ENCODE data around the gene SH2D3C. TPM values are rescaled to one million over a fixed set of nuclear protein-coding genes. Genes with fewer than 3 reads are reported as not detected.

SH2D3C gene
- total and polyA plus RNA-seq, 2 of the 8 experiments (the other 6 are each of a cell fraction or from before 2014, with no cell fraction given): 6.4 to 8.1 TPM

DNA sequence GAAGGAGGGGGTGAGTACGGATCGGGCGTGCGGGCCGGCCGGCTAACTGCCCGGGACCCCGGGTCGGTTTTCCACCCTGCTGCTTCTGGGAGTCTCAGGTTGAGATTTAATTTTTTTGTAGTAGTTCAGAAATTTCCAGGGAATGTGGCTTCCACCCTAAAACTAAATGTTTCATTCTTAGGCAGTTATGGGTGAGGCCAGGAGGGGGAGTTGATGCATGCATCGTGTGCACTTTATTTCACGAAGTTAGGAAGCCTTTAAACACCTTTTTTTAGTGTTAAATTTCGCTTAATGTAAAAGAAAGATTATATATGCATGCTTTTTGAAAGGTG is 8.3 kb upstream of the SH2D3C start:
- no peak for FAIRE-seq
- peak overlapping the region; percentile 71 to 100 (median 92) for H3K4me3 ChIP-seq (ENCODE audit: extremely low read depth in 1 of 4, insufficient read depth in 2 of 4, low read depth in 3 of 4, low read length in 4 of 4)
- no peak overlapping the region for H3K56ac ChIP-seq (replicated peaks; ENCODE audit: insufficient read length, low read depth, low read length)
- H2AK5ac ChIP-seq (ENCODE audit: low read depth, low read length): no peak overlapping the region
- no peak for DNase-seq (ENCODE audit: low read depth in 1 of 2, low spot score in 2 of 2)
- H3K23ac ChIP-seq (ENCODE audit: insufficient read length): no peak overlapping the region
- H4K20me1 ChIP-seq (replicated peaks in 1 of 2; ENCODE audit: control insufficient read depth in 1 of 2, insufficient read depth in 2 of 2, low read length in 2 of 2): peaks cover 23 to 27% of the 10 kb centered on the region in 2 experiments
- H3K79me2 ChIP-seq (ENCODE audit: control insufficient read depth in 1 of 2, insufficient read depth in 2 of 2, low read length in 2 of 2): peaks cover 3 to 37% of the 10 kb centered on the region in 2 experiments; a peak in 2 of 4 replicates
- 0 out of 2 replicates have a peak overlapping the region, but pooled peaks have one; percentile 78 for H3K18ac ChIP-seq (ENCODE audit: extremely low read depth, low read length)
- H3K27me3 ChIP-seq (replicated peaks in 1 of 4; ENCODE audit: control insufficient read depth in 3 of 4, extremely low read depth in 1 of 4, insufficient read depth in 3 of 4, low read length in 3 of 4): no peaks in the 10 kb centered on the region
- H3K23me2 ChIP-seq (ENCODE audit: low read depth, low read length): no peaks in the 10 kb centered on the region
- no peak overlapping the region for H4K91ac ChIP-seq (replicated peaks; ENCODE audit: insufficient read length, low read length)
- H4K5ac ChIP-seq (ENCODE audit: insufficient read length, low read depth, low read length): no peak overlapping the region
- no peaks in the 10 kb centered on the region for H3K9me3 ChIP-seq (ENCODE audit: insufficient read depth in 2 of 2, low read depth in 1 of 2, low read length in 1 of 2)
- peak overlapping the region; percentile 45; the same call in 1 of the 2 replicates for H3K27ac ChIP-seq (ENCODE audit: low read depth, low read length)
- ChIA-PET CTCF (ENCODE audit: partially characterized antibody) (interaction anchor here (0.8 to 16.2 kb wide), 9 partner anchors 15 to 83 kb away, joined by 3 to 227 read pairs (median 5); partner anchors contain the start of gene FPGS), POLR2A (ENCODE audit: partially characterized antibody) (interaction anchor here (0.8 to 10.2 kb wide), 8 partner anchors 11 to 134 kb away, joined by 3 to 140 read pairs (median 4); partner anchors contain the start of gene FPGS)
- peaks cover 29 to 46% (median 42%) of the 10 kb centered on the region in 4 experiments for H3K36me3 ChIP-seq (ENCODE audit: control insufficient read depth in 2 of 4, insufficient read depth in 4 of 4, low read length in 3 of 4)
- no peak overlapping the region for H2BK20ac ChIP-seq (ENCODE audit: low read length)
- H3K4me2 ChIP-seq (ENCODE audit: insufficient read depth in 1 of 2, low read depth in 2 of 2, low read length in 2 of 2): peak overlapping the region; percentile 46 to 58
- no peak overlapping the region for H3K4ac ChIP-seq (replicated peaks; ENCODE audit: insufficient read length, low read depth, low read length)
- H2BK15ac ChIP-seq (ENCODE audit: low read length): no peak overlapping the region
- no peak overlapping the region for H2BK5ac ChIP-seq (ENCODE audit: low read depth, low read length)
- H2AFZ ChIP-seq (ENCODE audit: low read length): no peak overlapping the region
- H2BK12ac ChIP-seq (ENCODE audit: low read depth, low read length): no peak overlapping the region
- peaks cover 10% of the 10 kb centered on the region for H3K79me1 ChIP-seq (ENCODE audit: low read depth, low read length)
- peaks cover 0 to 4% (median 2%) of the 10 kb centered on the region in 4 experiments; a peak in 3 of 7 replicates for H3K4me1 ChIP-seq (replicated peaks in 1 of 4; ENCODE audit: control insufficient read depth in 3 of 4, insufficient read depth in 4 of 4, low read length in 3 of 4)
- H2BK120ac ChIP-seq (replicated peaks; ENCODE audit: low read depth, low read length): no peak overlapping the region
- 4% methylated on average over 8 of the region's 12 CpGs; no CpG with 5 or more reads in 1 of the 2 experiments for WGBS, 2 experiments (ENCODE audit: extremely low coverage in 1 of 2, insufficient coverage in 1 of 2, insufficient read length in 1 of 2, insufficient replicate concordance in 2 of 2, low coverage in 1 of 2, low lambda C conversion rate in 2 of 2, missing lambda C conversion rate in 1 of 2)
- H4K8ac ChIP-seq (ENCODE audit: extremely low read depth, insufficient read depth, low read length): no peak overlapping the region; the same call in 1 of the 2 replicates
- H3K14ac ChIP-seq (ENCODE audit: insufficient read length): no peak overlapping the region
- H3K9ac ChIP-seq (replicated peaks in 1 of 4; ENCODE audit: extremely low read depth in 1 of 4, low read depth in 3 of 4, low read length in 3 of 4): peak overlapping the region in 3 of 4 experiments; percentile 38 to 81 (median 72); a peak in 5 of 7 replicates
- no peak for TF ChIP-seq ZNF274 (IDR thresholded peaks at IDR 0.05; ENCODE audit: borderline replicate concordance, extremely low read depth, low read length)
- no peak for TF ChIP-seq CTBP2 (IDR thresholded peaks at IDR 0.05; ENCODE audit: borderline replicate concordance, insufficient read depth, insufficient read length, low read length)
- TF ChIP-seq GTF2F1 (IDR thresholded peaks at IDR 0.05; ENCODE audit: borderline replicate concordance, low read depth, low read length): no peak
- TF ChIP-seq, protein P1, sequence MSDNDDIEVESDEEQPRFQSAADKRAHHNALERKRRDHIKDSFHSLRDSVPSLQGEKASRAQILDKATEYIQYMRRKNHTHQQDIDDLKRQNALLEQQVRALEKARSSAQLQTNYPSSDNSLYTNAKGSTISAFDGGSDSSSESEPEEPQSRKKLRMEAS (IDR thresholded peaks at IDR 0.05): 0 out of 2 replicates have a peak, but pooled peaks have one; percentile 1
- no peak for TF ChIP-seq BCL11A (IDR thresholded peaks at IDR 0.05; ENCODE audit: low read depth in 2 of 2, low read length in 2 of 2)
- TF ChIP-seq RXRA (IDR thresholded peaks at IDR 0.05; ENCODE audit: insufficient read depth, low read depth, low read length): no peak
- TF ChIP-seq JUN (IDR thresholded peaks at IDR 0.05; ENCODE audit: low read depth, low read length): no peak
- no peak for TF ChIP-seq SP1 (IDR thresholded peaks at IDR 0.05; ENCODE audit: low read depth, low read length)
- no peak for TF ChIP-seq RFX5 (IDR thresholded peaks at IDR 0.05; ENCODE audit: borderline replicate concordance, low read depth, low read length)
- TF ChIP-seq POLR2AphosphoS5 (IDR thresholded peaks at IDR 0.05; ENCODE audit: low read depth, low read length): no peak
- TF ChIP-seq, protein P2, sequence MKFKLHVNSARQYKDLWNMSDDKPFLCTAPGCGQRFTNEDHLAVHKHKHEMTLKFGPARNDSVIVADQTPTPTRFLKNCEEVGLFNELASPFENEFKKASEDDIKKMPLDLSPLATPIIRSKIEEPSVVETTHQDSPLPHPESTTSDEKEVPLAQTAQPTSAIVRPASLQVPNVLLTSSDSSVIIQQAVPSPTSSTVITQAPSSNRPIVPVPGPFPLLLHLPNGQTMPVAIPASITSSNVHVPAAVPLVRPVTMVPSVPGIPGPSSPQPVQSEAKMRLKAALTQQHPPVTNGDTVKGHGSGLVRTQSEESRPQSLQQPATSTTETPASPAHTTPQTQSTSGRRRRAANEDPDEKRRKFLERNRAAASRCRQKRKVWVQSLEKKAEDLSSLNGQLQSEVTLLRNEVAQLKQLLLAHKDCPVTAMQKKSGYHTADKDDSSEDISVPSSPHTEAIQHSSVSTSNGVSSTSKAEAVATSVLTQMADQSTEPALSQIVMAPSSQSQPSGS (IDR thresholded peaks at IDR 0.05; ENCODE audit: low read length): no peak
- peak; percentile 32; the same call in 1 of the 2 replicates for TF ChIP-seq KDM5A (IDR thresholded peaks at IDR 0.05; ENCODE audit: low read length)
